HepG2 (cell line): ENCODE results near the gene LYZL1. TPM values are rescaled to one million over a fixed set of nuclear protein-coding genes. Genes with fewer than 3 reads are reported as not detected.

ENCODE experiments used
- ATAC-seq: fragments of 200-7000 bp; cut with Tn5 transposase; 3 replicates; pipeline ENCODE4 v1.9.1; 2020; ENCODE audit warnings: mild to moderate bottlenecking, moderate library complexity
- BruUV-seq: library from RNA; stranded (reverse); fragments of 400-500 nt; replicated peaks from 2 replicates; lab custom pipeline; 2021; lab: Mats Ljungman, UMichigan
- CTCF ChIA-PET: fragments of 300-600 bp; formaldehyde crosslinking; extraction: SDS; loops from one replicate; lab custom pipeline; 2021; ENCODE audit warnings: low total read pairs, inconsistent platforms, low intra/inter-chr PET ratio; lab: Yijun Ruan, JAX
- POLR2A ChIA-PET: fragments of 350-600 bp; sonication (Branson Sonifier 250); formaldehyde crosslinking; loops from one replicate; lab custom pipeline; 2020; ENCODE audit warnings: antibody characterized with exemption, inconsistent platforms; lab: Yijun Ruan, JAX
- DNase-seq: peaks from one replicate; pipeline ENCODE4 v3.0.0-alpha.2; 2015; ENCODE audit warnings: low spot score
- FAIRE-seq: peaks from 3 replicates; lab custom pipeline; 2011; peaks lifted over from hg19 to GRCh38; lab: Jason Lieb, UNC
- H2AFZ ChIP-seq: one replicate; pipeline ENCODE4 v1.6.1; 2011; ENCODE audit warnings: low read length, inconsistent platforms
- H3K27ac ChIP-seq: fragments of 300-600 bp; 3 replicates; pipeline ENCODE4 v1.8.0; 2011; ENCODE audit warnings: mixed run types, mild to moderate bottlenecking, mixed read lengths, low read length, inconsistent platforms; ENCODE audit not compliant: insufficient read depth; ENCODE audit errors: extremely low read length
- H3K27me3 ChIP-seq, 2 experiments: fragments of 200-600 bp in 1 of 2; 2 replicates in 1 of 2; 3 replicates in 1 of 2; pipeline versions ENCODE4 v1.6.0 to v1.8.0; 2011; ENCODE audit warnings: low read length in 2 of 2, mild to moderate bottlenecking in 2 of 2, moderate library complexity in 2 of 2, inconsistent platforms in 1 of 2; ENCODE audit not compliant: insufficient read depth in 2 of 2, control insufficient read depth in 1 of 2
- H3K36me3 ChIP-seq, 2 experiments: fragments of 200-600 bp in 1 of 2; replicated peaks in 1 of 2; 2 replicates in 1 of 2; 3 replicates in 1 of 2; pipeline versions ENCODE4 v1.5.1 to v1.8.0; 2011; ENCODE audit warnings: low read length in 2 of 2, inconsistent platforms in 1 of 2; ENCODE audit not compliant: insufficient read depth in 2 of 2, control insufficient read depth in 1 of 2
- H3K4me1 ChIP-seq: 2 replicates; pipeline ENCODE4 v1.5.1; 2012; ENCODE audit warnings: low read length, inconsistent platforms; ENCODE audit not compliant: insufficient read depth
- H3K4me2 ChIP-seq: 2 replicates; pipeline ENCODE4 v1.6.0; 2011; ENCODE audit warnings: low read depth, low read length, inconsistent platforms
- H3K4me3 ChIP-seq, 3 experiments: fragments of 200-600 bp in 1 of 3; sonication (generic), shearing (Covaris generic) in 1 of 3; replicated peaks in 1 of 3; 2 replicates each; pipeline ENCODE4 v1.5.1; 2011 to 2016; ENCODE audit warnings: low read length in 3 of 3, inconsistent platforms in 2 of 3, low read depth in 2 of 3, mild to moderate bottlenecking in 2 of 3, control low read depth in 1 of 3, mixed read lengths in 1 of 3; ENCODE audit not compliant: insufficient read depth in 1 of 3
- H3K79me2 ChIP-seq: one replicate; pipeline ENCODE4 v1.6.1; 2011; ENCODE audit warnings: low read length, inconsistent platforms; ENCODE audit not compliant: insufficient read depth
- H3K9ac ChIP-seq: 2 replicates; pipeline ENCODE4 v1.6.0; 2011; ENCODE audit warnings: mild to moderate bottlenecking, low read depth, low read length, inconsistent platforms; ENCODE audit not compliant: insufficient read depth
- H3K9me3 ChIP-seq: 2 replicates; pipeline ENCODE4 v1.5.1; 2012; ENCODE audit warnings: mild to moderate bottlenecking, low read length
- H4K20me1 ChIP-seq: 2 replicates; pipeline ENCODE4 v1.6.0; 2011; ENCODE audit warnings: inconsistent platforms, mild to moderate bottlenecking, low read length, moderate library complexity; ENCODE audit not compliant: insufficient read depth
- ZNF10 ChIP-seq: sonication (generic); formaldehyde crosslinking; IDR thresholded peaks from 2 replicates; pipeline ENCODE4 v1.4.0; 2020; ENCODE audit warnings: mild to moderate bottlenecking, low read depth, missing genetic modification reagents, borderline replicate concordance
- WGBS: methylation state at CpG from one replicate; pipeline ENCODE4 v1.1.6; 2017; ENCODE audit warnings: low lambda C conversion rate; 5-methylcytosine and 5-hydroxymethylcytosine counted together
- in situ Hi-C: cut with HindIII; loops from 2 replicates; pipeline ENCODE4 v1.10.0; 2017; ENCODE audit warnings: low pct_unique_long_range_greater_than_20kb; ENCODE audit not compliant: extremely low pct_ligation_motif_present
- intact Hi-C: fragments of 100-400 bp; cut with micrococcal nuclease; formaldehyde crosslinking; loops from one replicate; pipeline ENCODE4 v1.10.0; 2022; ENCODE audit not compliant: unreplicated experiment
- polyA plus RNA-seq, 8 experiments: library from polyadenylated mRNA; depleted of rRNA in 3 of 8; stranded (reverse) in 7 of 8; unstranded in 1 of 8; fragments of >200 nt; fragmentation: Illumina TruSeq in 4 of 8; extraction: Trizol in 4 of 8; gene quantifications; 2 replicates each; pipeline versions ENCODE4 v1.2.1 to v1.2.3, GENCODE V29; 2011 to 2016; ENCODE audit warnings: low read depth in 4 of 8, missing spikeins in 1 of 8, mixed read lengths in 1 of 8; ENCODE audit not compliant: insufficient read depth in 1 of 8
- total RNA-seq, 5 experiments: library from RNA; depleted of rRNA; stranded (reverse); fragments of >200 nt; fragmentation: Illumina TruSeq; extraction: Trizol; gene quantifications; 2 replicates each; pipeline ENCODE4 v1.2.3, GENCODE V29; 2016; ENCODE audit warnings: low read depth in 1 of 5
- TF ChIP-seq, protein P1 (sequence below): sonication (generic); formaldehyde crosslinking; IDR thresholded peaks from one replicate; pipeline ENCODE4 v1.5.1; 2020; ENCODE audit warnings: mild to moderate bottlenecking, missing genetic modification reagents; ENCODE audit errors: not compliant biosample characterization

The LYZL1 gene
- total and polyA plus RNA-seq, 2 of the 13 experiments (the other 11 are each of a cell fraction or from before 2014, with no cell fraction given) = not detected

DNA sequence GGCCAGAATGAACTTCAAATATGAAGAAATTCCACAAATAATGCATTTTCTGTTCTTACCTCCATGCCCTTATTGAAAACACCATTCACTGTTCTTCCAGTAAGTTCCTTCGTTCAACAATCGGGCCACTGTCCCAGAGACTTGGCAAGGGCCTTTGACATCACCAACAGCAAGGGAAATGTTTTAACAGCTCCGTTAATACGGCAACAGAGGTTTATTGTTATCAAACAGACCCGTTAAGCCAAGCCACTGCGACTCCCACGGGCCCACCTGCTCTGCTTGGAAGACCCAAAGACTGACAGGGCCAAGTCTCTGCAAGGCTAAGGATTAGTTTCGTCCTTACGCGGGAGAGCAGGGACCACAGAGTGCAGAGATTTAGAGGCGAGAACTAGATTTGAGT lies 43.4 kb upstream of the LYZL1 start:
- no peak for TF ChIP-seq ZNF10 (CRISPR knock-in tag)
- TF ChIP-seq, all 625 proteins: peak for 0
- no peaks in the 10 kb centered on the region for H3K4me1 ChIP-seq
- H3K9me3 ChIP-seq = no peaks in the 10 kb centered on the region
- H4K20me1 ChIP-seq = no peaks in the 10 kb centered on the region
- no TSS peak for BruUV-seq
- no peak overlapping the region for H3K27ac ChIP-seq
- DNase-seq = no peak
- intact Hi-C loops = no loop called here
- no peak for FAIRE-seq
- no peaks in the 10 kb centered on the region for H3K27me3 ChIP-seq
- no peaks in the 10 kb centered on the region for H3K36me3 ChIP-seq
- WGBS = 68% methylated on average over 11 of the region's 11 CpGs
- H3K4me2 ChIP-seq = no peak overlapping the region
- no peak overlapping the region for H3K9ac ChIP-seq
- ChIA-PET POLR2A (no interaction called here), CTCF (no interaction called here)
- H3K79me2 ChIP-seq = no peaks in the 10 kb centered on the region
- no peak overlapping the region for H3K4me3 ChIP-seq
- in situ Hi-C loops = loop anchor here (10.0 kb wide), 1 partner anchor 129 kb away; no protein-coding TSS in a partner anchor
- H2AFZ ChIP-seq = peak overlapping the region; percentile 15
- ATAC-seq = no peak

DNA sequence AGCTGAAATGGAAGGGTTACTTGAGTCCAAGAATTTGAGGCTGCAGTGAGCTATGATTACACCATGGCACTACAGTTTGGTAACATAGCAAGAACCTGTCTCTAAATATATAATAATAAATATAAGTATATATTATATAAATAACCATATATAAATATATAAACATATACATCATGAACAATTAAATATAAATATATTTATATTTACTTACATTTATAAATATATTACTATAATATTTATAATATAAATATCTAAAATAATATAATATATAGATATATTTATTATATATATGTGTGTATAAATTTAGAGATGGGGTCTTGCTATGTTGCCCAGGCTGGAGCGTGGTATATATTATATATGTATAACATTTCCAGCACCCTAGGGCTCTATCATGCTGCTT lies 42.4 kb upstream of the LYZL1 start:
- CTCF ChIA-PET = no interaction called here
- H2AFZ ChIP-seq = no peak overlapping the region

More for the DNA sequence above, 42.4 kb upstream of the LYZL1 start:
- no peak for FAIRE-seq
- Histone ChIP-seq H3K4me2 (no peak overlapping the region), H3K9me3 (no peaks in the 10 kb centered on the region), H4K20me1 (no peaks in the 10 kb centered on the region), H3K4me1 (no peaks in the 10 kb centered on the region), H3K9ac (no peak overlapping the region), H3K27me3 (no peaks in the 10 kb centered on the region; a peak in 1 of 5 replicates), H3K4me3 (no peak overlapping the region), H3K27ac (no peak overlapping the region), H3K36me3 (no peaks in the 10 kb centered on the region), H3K79me2 (no peaks in the 10 kb centered on the region)
- no TSS peak for BruUV-seq
- no peak for ATAC-seq
- DNase-seq = no peak
- POLR2A ChIA-PET = no interaction called here
- 78% methylated on average over 1 of the region's 1 CpG for WGBS
- TF ChIP-seq, protein P1, sequence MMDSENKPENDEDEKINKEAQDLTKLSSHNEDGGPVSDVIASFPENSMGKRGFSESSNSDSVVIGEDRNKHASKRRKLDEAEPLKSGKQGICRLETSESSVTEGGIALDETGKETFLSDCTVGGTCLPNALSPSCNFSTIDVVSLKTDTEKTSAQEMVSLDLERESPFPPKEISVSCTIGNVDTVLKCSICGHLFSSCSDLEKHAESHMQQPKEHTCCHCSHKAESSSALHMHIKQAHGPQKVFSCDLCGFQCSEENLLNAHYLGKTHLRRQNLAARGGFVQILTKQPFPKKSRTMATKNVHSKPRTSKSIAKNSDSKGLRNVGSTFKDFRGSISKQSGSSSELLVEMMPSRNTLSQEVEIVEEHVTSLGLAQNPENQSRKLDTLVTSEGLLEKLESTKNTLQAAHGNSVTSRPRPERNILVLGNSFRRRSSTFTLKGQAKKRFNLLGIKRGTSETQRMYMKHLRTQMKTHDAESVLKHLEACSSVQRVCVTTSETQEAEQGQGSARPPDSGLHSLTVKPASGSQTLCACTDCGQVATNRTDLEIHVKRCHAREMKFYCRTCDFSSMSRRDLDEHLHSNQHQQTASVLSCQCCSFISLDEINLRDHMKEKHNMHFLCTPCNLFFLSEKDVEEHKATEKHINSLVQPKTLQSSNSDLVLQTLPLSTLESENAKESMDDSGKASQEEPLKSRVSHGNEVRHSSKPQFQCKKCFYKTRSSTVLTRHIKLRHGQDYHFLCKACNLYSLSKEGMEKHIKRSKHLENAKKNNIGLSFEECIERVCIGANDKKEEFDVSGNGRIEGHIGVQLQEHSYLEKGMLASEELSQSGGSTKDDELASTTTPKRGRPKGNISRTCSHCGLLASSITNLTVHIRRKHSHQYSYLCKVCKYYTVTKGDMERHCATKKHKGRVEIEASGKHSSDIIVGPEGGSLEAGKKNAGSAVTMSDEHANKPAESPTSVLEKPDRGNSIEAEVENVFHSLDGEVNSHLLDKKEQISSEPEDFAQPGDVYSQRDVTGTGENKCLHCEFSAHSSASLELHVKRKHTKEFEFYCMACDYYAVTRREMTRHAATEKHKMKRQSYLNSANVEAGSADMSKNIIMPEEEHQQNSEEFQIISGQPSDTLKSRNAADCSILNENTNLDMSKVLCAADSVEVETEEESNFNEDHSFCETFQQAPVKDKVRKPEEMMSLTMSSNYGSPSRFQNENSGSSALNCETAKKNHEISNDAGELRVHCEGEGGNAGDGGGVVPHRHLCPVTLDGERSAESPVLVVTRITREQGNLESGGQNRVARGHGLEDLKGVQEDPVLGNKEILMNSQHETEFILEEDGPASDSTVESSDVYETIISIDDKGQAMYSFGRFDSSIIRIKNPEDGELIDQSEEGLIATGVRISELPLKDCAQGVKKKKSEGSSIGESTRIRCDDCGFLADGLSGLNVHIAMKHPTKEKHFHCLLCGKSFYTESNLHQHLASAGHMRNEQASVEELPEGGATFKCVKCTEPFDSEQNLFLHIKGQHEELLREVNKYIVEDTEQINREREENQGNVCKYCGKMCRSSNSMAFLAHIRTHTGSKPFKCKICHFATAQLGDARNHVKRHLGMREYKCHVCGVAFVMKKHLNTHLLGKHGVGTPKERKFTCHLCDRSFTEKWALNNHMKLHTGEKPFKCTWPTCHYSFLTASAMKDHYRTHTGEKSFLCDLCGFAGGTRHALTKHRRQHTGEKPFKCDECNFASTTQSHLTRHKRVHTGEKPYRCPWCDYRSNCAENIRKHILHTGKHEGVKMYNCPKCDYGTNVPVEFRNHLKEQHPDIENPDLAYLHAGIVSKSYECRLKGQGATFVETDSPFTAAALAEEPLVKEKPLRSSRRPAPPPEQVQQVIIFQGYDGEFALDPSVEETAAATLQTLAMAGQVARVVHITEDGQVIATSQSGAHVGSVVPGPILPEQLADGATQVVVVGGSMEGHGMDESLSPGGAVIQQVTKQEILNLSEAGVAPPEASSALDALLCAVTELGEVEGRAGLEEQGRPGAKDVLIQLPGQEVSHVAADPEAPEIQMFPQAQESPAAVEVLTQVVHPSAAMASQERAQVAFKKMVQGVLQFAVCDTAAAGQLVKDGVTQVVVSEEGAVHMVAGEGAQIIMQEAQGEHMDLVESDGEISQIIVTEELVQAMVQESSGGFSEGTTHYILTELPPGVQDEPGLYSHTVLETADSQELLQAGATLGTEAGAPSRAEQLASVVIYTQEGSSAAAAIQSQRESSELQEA = no peak
- in situ Hi-C loops = loop anchor here (10.0 kb wide), 1 partner anchor 128 kb away; no protein-coding TSS in a partner anchor
- intact Hi-C loops = no loop called here
